HepG2 (cell line): ENCODE measurements around the gene SLC2A2. TPM values are rescaled to one million over a fixed set of nuclear protein-coding genes. Genes with fewer than 3 reads are reported as not detected.
A peak's percentile ranks its signal among the peaks of the same experiment; 100 is the strongest.

ENCODE experiments used
- ATF1 ChIP-seq: IDR thresholded peaks from 2 replicates; pipeline ENCODE4 v1.6.1; 2016; ENCODE audit warnings: mild to moderate bottlenecking, control low read depth
- BCL6 ChIP-seq: IDR thresholded peaks from 2 replicates; pipeline ENCODE4 v1.6.1; 2016; ENCODE audit warnings: missing genetic modification reagents, missing compliant biosample characterization
- EP300 ChIP-seq, 3 experiments: sonication (generic) in 1 of 3; formaldehyde crosslinking in 1 of 3; IDR thresholded peaks; 2 replicates each; pipeline versions ENCODE4 v1.5.1 to v1.6.1; 2011 to 2020; ENCODE audit warnings: low read depth in 2 of 3, low read length in 2 of 3, borderline replicate concordance in 1 of 3, improper control_type of control experiment in 1 of 3, mild to moderate bottlenecking in 1 of 3, missing genetic modification reagents in 1 of 3, moderate library complexity in 1 of 3
- HDAC1 ChIP-seq: sonication (generic); formaldehyde crosslinking; IDR thresholded peaks from 2 replicates; pipeline ENCODE4 v1.5.1; 2020; ENCODE audit warnings: mild to moderate bottlenecking, missing genetic modification reagents
- HMGA1 ChIP-seq: sonication (generic); formaldehyde crosslinking; conservative IDR thresholded peaks from 2 replicates; pipeline ENCODE4 v1.4.0; 2020; ENCODE audit warnings: missing genetic modification reagents
- HNRNPL ChIP-seq: fragments of 200-400 bp; formaldehyde crosslinking; IDR thresholded peaks from 2 replicates; pipeline ENCODE4 v1.6.1; 2017; ENCODE audit warnings: mild to moderate bottlenecking, low read depth, low read length
- IKZF4 ChIP-seq: sonication (generic); formaldehyde crosslinking; IDR thresholded peaks from 2 replicates; pipeline ENCODE4 v1.5.1; 2020; ENCODE audit warnings: borderline replicate concordance, mild to moderate bottlenecking, low read depth, missing genetic modification reagents; ENCODE audit errors: not compliant biosample characterization
- MATR3 ChIP-seq: sonication (generic); formaldehyde crosslinking; IDR thresholded peaks from 2 replicates; pipeline ENCODE4 v1.4.0; 2020; ENCODE audit warnings: missing genetic modification reagents
- MIXL1 ChIP-seq: IDR thresholded peaks from 2 replicates; pipeline ENCODE4 v1.6.1; 2016
- PHF21A ChIP-seq: sonication (generic); formaldehyde crosslinking; IDR thresholded peaks from 2 replicates; pipeline ENCODE4 v1.5.0; 2020; ENCODE audit warnings: mild to moderate bottlenecking, missing genetic modification reagents
- SP140L ChIP-seq: sonication (generic); formaldehyde crosslinking; IDR thresholded peaks from 2 replicates; pipeline ENCODE4 v1.4.0; 2020; ENCODE audit warnings: missing genetic modification reagents, borderline replicate concordance
- THAP8 ChIP-seq: sonication (generic); formaldehyde crosslinking; IDR thresholded peaks from 2 replicates; pipeline ENCODE4 v1.5.1; 2020; ENCODE audit warnings: missing genetic modification reagents, mild to moderate bottlenecking, borderline replicate concordance
- TIGD3 ChIP-seq: sonication (generic); formaldehyde crosslinking; IDR thresholded peaks from 2 replicates; pipeline ENCODE4 v1.5.1; 2020; ENCODE audit warnings: mild to moderate bottlenecking, missing genetic modification reagents, borderline replicate concordance
- YEATS4 ChIP-seq: sonication (generic); formaldehyde crosslinking; IDR thresholded peaks from 2 replicates; pipeline ENCODE4 v1.4.0; 2020; ENCODE audit warnings: missing genetic modification reagents, borderline replicate concordance
- ZNF337 ChIP-seq: sonication (generic); formaldehyde crosslinking; IDR thresholded peaks from 2 replicates; pipeline ENCODE4 v1.5.1; 2020; ENCODE audit warnings: missing genetic modification reagents, low read depth, mild to moderate bottlenecking, borderline replicate concordance
- ZNF484 ChIP-seq: sonication (generic); formaldehyde crosslinking; IDR thresholded peaks from 2 replicates; pipeline ENCODE4 v1.5.1; 2020; ENCODE audit warnings: mild to moderate bottlenecking, low read depth, missing genetic modification reagents, borderline replicate concordance
- ZNF512B ChIP-seq: sonication (generic); formaldehyde crosslinking; IDR thresholded peaks from 2 replicates; pipeline ENCODE4 v1.5.1; 2020; ENCODE audit warnings: missing genetic modification reagents, mild to moderate bottlenecking, borderline replicate concordance
- ZNF615 ChIP-seq: sonication (generic); formaldehyde crosslinking; IDR thresholded peaks from 2 replicates; pipeline ENCODE4 v1.5.0; 2020; ENCODE audit warnings: mild to moderate bottlenecking, missing genetic modification reagents, borderline replicate concordance
- ZNF7 ChIP-seq: IDR thresholded peaks from 2 replicates; pipeline ENCODE4 v1.6.1; 2016; ENCODE audit warnings: missing biosample characterization, missing genetic modification reagents
- polyA plus RNA-seq, 8 experiments: library from polyadenylated mRNA; depleted of rRNA in 3 of 8; stranded (reverse) in 7 of 8; unstranded in 1 of 8; fragments of >200 nt; fragmentation: Illumina TruSeq in 4 of 8; extraction: Trizol in 4 of 8; gene quantifications; 2 replicates each; pipeline versions ENCODE4 v1.2.1 to v1.2.3, GENCODE V29; 2011 to 2016; ENCODE audit warnings: low read depth in 4 of 8, missing spikeins in 1 of 8, mixed read lengths in 1 of 8; ENCODE audit not compliant: insufficient read depth in 1 of 8
- total RNA-seq, 5 experiments: library from RNA; depleted of rRNA; stranded (reverse); fragments of >200 nt; fragmentation: Illumina TruSeq; extraction: Trizol; gene quantifications; 2 replicates each; pipeline ENCODE4 v1.2.3, GENCODE V29; 2016; ENCODE audit warnings: low read depth in 1 of 5
- TF ChIP-seq, protein P1 (sequence below): sonication (generic); formaldehyde crosslinking; IDR thresholded peaks from 2 replicates; pipeline ENCODE4 v1.8.0; 2022; ENCODE audit warnings: mild to moderate bottlenecking, missing genetic modification reagents, moderate library complexity
- TF ChIP-seq, protein P2 (sequence below): IDR thresholded peaks from 2 replicates; pipeline ENCODE4 v1.6.1; 2016; ENCODE audit warnings: low read depth

The SLC2A2 gene
- total and polyA plus RNA-seq, 2 of the 13 experiments (the other 11 are each of a cell fraction or from before 2014, with no cell fraction given) = 19.5 to 23.2 TPM

GRCh38 chr3:171001250-171001893 lies 25.1 kb downstream of the SLC2A2 start (continued):
- TF ChIP-seq ZNF484 (CRISPR knock-in tag) = no peak
- TF ChIP-seq ZNF512B = no peak
- TF ChIP-seq EP300 (IDR thresholded peaks at IDR 0.05; ENCODE audit: low read depth in 2 of 2, low read length in 2 of 2) = peak; percentile 90 to 100
- TF ChIP-seq EP300 (CRISPR knock-in tag; IDR thresholded peaks at IDR 0.05; ENCODE audit: borderline replicate concordance) = peak; percentile 98
- TF ChIP-seq ZNF337 (CRISPR knock-in tag) = no peak
- no peak for TF ChIP-seq IKZF4
- peak; percentile 97 for TF ChIP-seq BCL6 (CRISPR knock-in tag)
- TF ChIP-seq, protein P1, sequence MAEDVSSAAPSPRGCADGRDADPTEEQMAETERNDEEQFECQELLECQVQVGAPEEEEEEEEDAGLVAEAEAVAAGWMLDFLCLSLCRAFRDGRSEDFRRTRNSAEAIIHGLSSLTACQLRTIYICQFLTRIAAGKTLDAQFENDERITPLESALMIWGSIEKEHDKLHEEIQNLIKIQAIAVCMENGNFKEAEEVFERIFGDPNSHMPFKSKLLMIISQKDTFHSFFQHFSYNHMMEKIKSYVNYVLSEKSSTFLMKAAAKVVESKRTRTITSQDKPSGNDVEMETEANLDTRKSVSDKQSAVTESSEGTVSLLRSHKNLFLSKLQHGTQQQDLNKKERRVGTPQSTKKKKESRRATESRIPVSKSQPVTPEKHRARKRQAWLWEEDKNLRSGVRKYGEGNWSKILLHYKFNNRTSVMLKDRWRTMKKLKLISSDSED (CRISPR knock-in tag) = no peak
- no peak for TF ChIP-seq HMGA1 (CRISPR knock-in tag)
- no peak for TF ChIP-seq ZNF615 (CRISPR knock-in tag)
- TF ChIP-seq HNRNPL = no peak
- no peak for TF ChIP-seq PHF21A (CRISPR knock-in tag)
- TF ChIP-seq, protein P2, sequence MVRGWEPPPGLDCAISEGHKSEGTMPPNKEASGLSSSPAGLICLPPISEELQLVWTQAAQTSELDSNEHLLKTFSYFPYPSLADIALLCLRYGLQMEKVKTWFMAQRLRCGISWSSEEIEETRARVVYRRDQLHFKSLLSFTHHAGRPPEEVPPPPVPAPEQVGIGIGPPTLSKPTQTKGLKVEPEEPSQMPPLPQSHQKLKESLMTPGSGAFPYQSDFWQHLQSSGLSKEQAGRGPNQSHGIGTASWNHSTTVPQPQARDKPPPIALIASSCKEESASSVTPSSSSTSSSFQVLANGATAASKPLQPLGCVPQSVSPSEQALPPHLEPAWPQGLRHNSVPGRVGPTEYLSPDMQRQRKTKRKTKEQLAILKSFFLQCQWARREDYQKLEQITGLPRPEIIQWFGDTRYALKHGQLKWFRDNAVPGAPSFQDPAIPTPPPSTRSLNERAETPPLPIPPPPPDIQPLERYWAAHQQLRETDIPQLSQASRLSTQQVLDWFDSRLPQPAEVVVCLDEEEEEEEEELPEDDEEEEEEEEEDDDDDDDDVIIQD = peak; percentile 57; the same call in 1 of the 2 replicates
- TF ChIP-seq THAP8 (CRISPR knock-in tag) = no peak
- peak; percentile 96 for TF ChIP-seq MIXL1 (CRISPR knock-in tag)
- TF ChIP-seq TIGD3 (CRISPR knock-in tag) = no peak
- no peak for TF ChIP-seq YEATS4 (CRISPR knock-in tag)
- TF ChIP-seq MATR3 = no peak
- TF ChIP-seq HDAC1 (CRISPR knock-in tag) = no peak; the same call in 1 of the 2 replicates
- peak; percentile 37; the same call in 1 of the 2 replicates for TF ChIP-seq ATF1
- TF ChIP-seq SP140L = no peak
- no peak for TF ChIP-seq ZNF7 (CRISPR knock-in tag)
